ENCODE data around the gene CTNND2. TPM values are rescaled to one million over a fixed set of nuclear protein-coding genes. Genes with fewer than 3 reads are reported as not detected.

Gene CTNND2
- total RNA-seq, 2 donors from 2014 or later = 0.82 to 0.95 TPM

DNA sequence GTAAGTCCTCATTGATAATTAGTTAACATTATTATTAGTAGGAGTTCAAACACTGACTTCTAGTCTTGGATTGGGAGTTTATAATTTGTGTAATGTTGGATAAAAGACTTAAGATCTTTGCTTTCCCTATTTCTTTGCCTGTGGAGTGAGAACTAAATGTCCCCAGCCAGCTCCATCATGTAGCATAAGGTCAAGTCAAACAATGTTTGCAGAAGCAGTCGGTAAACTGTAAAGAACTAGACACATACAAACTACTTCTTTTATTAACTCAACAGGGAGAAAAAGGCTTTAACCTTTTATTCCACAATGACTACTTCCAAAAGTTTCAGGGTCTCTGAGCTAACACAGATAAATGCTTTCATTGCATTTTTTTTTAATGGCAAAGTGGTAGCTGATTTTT, 192.3 kb downstream of the CTNND2 start:
- intact Hi-C loops (cut with DNase I, micrococcal nuclease) = no loop called here
- no peak for DNase-seq
- ATAC-seq = no peak

DNA sequence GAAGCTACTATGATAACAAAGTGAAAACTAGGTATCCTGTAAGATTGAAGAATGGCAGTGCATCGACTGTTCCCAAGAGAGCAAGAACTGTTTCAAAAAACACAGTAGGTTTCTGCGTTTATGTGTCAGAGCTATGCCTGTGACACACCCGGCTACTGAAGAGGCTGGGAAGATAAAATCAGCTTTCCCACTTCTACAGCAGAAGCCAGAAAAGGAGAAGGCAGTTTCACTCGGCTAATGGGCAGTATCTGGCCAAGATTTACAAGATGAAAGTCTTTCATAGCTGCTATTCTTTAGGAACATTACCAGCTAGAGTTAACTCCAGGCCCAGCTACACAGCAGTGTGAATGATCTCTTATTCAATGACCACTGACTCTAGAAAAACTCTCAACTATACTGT, 195.2 kb downstream of the CTNND2 start:
- DNase-seq (no peak), ATAC-seq (no peak)
- intact Hi-C loops (cut with DNase I, micrococcal nuclease) = no loop called here

DNA sequence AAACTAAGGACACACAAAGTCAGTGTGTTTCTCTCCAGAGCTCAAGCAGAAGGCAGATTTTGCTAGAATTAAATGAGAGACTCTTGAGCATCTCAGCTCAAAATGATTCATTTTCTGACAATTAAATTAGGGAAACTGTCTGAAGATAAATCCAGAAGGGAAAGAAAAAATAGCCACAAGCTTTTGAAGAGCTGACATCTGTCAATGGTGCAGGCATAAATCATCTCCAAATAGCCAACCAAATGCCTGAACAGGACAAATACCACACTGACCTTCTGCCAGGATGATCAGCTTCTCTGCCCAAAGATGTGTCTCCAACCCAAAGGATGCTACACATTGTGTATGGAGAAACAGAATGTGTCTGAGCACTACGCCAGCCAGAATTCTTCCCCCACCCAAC, 199.3 kb downstream of the CTNND2 start:
- intact Hi-C loops (cut with DNase I, micrococcal nuclease) = no loop called here
- ATAC-seq (no peak), DNase-seq (no peak)

- intact Hi-C loops (cut with DNase I, micrococcal nuclease) = no loop called here
- DNase-seq = no peak
- no peak for ATAC-seq
Observed at GRCh38 chr5:11700391-11700790, 203.9 kb downstream of the CTNND2 start.

- ATAC-seq (no peak), DNase-seq (no peak)
- intact Hi-C loops (cut with DNase I, micrococcal nuclease) = no loop called here
Observed at GRCh38 chr5:11692636-11693035, 211.6 kb downstream of the CTNND2 start.

- intact Hi-C loops (cut with DNase I, micrococcal nuclease) = no loop called here
- DNase-seq (no peak), ATAC-seq (no peak)
Observed at GRCh38 chr5:11687498-11687897, 216.7 kb downstream of the CTNND2 start.

GRCh38 chr5:11684607-11685006, 219.6 kb downstream of the CTNND2 start:
- intact Hi-C loops (cut with DNase I, micrococcal nuclease) = no loop called here
- ATAC-seq (no peak), DNase-seq (no peak)

DNA sequence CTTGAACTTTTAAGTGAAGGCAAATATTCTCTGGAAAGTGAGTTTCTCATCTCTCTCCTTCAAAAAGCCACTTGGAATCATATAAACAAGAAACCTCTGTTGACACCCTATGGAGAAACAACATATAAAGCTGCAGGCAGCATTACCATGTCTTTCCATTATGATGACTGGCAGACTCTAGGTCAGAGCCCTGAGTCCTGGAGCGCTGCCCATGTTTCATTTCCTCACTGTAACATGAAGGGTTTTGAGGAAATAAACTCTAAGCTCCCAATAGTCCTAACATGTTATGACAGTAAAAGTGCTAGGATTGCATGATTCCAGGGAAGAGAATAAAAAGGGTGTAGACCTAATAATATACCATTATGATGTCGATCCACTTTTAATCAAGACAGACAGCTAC, 220.6 kb downstream of the CTNND2 start:
- DNase-seq (peak; percentile 27 to 29), ATAC-seq (no peak)
- intact Hi-C loops (cut with DNase I, micrococcal nuclease) = no loop called here

GRCh38 chr5:11681796-11682195, 222.4 kb downstream of the CTNND2 start:
- DNase-seq (no peak), ATAC-seq (no peak)
- intact Hi-C loops (cut with DNase I, micrococcal nuclease) = no loop called here

DNA sequence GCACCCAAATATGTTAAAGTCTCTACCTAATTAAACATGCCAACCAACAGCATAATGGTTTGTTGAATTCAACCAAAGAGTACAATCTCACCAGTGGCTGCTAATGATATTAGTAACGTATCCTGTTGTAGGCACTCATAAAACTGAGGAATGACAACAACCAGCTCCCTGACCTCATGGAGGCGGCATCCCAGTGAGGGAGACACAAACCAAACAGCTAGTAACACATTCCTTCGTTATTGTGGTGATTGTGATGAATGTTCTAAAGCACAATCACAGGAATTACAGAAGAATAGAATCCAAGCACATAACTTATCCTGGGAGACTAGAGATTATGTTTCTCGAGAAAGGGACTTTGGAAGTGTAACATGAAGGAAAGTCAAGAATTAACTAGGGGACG, 224.6 kb downstream of the CTNND2 start:
- intact Hi-C loops (cut with DNase I, micrococcal nuclease) = no loop called here

GRCh38 chr5:11675184-11675583, 229.1 kb downstream of the CTNND2 start:
- DNase-seq (no peak), ATAC-seq (no peak)

More for the DNA sequence above, 224.6 kb downstream of the CTNND2 start:
- ATAC-seq (no peak), DNase-seq (no peak)

GRCh38 chr5:11672385-11673085, 231.7 kb downstream of the CTNND2 start:
- DNase-seq (no peak), ATAC-seq (no peak)
- intact Hi-C loops (cut with DNase I, micrococcal nuclease) = no loop called here

More at GRCh38 chr5:11675184-11675583, 229.1 kb downstream of the CTNND2 start:
- intact Hi-C loops (cut with DNase I, micrococcal nuclease) = no loop called here

GRCh38 chr5:11658376-11658775, 245.9 kb downstream of the CTNND2 start:
- intact Hi-C loops (cut with DNase I, micrococcal nuclease) = no loop called here
- ATAC-seq = no peak
- no peak for DNase-seq

DNA sequence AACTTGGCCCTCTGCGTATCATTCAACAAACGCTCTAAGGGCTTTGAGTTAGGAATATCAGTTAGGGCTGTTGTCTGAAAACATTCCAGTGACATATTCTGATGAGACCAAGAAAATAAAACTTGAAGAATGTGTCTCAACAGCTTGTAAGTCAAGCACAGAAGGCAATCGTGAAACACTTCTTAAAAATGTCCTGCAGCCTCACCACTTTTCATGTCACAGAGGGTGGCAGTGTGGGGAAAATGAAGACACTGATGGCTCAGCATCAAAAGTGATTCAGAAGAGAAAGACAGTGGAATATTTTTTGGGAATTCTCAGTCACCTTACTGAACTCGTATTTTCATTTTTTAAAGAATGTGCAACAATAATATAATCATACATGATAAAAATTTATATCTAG, 247.3 kb downstream of the CTNND2 start:
- intact Hi-C loops (cut with DNase I, micrococcal nuclease) = no loop called here
- DNase-seq (no peak), ATAC-seq (no peak)

DNA sequence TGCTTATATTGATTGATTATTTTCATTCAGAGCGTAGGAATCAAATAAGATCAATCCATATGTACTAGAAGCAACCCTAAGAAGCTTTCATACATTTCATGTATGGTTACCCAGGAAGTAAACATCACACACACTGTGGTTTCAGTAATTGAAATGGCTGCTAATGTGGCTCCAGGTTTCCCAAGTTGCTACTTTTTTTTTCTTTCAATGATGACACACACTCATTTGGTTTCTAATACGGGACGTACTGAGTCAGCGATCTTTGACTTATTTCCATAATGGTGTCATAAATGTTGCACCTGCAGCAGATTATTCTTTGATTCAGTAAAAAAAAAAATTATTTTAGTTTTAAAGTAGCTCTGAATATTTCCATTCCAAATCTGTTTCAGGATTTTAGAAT, 248.6 kb downstream of the CTNND2 start:
- intact Hi-C loops (cut with DNase I, micrococcal nuclease) = no loop called here
- no peak for DNase-seq
- no peak for ATAC-seq

DNA sequence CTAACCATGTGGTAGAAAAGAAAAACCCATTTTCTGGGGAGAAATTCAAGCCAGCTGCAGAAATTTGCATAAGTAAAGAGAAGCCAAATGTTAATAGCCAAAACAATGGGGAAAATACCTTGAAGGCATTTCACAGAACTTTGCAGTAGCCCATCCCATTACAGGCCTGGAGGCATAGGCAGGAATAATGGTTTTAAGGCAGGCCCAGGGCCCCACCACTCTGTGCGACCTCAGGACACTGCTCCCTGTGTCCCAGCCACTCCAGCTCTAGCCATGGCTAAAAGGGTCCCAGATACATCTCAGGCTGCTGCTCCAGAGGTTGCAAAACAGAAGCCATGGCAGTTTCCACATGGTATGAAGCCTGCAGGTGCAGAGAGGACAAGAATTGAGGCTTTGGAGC, 253.3 kb downstream of the CTNND2 start:
- DNase-seq (no peak), ATAC-seq (no peak)
- intact Hi-C loops (cut with DNase I, micrococcal nuclease) = no loop called here

DNA sequence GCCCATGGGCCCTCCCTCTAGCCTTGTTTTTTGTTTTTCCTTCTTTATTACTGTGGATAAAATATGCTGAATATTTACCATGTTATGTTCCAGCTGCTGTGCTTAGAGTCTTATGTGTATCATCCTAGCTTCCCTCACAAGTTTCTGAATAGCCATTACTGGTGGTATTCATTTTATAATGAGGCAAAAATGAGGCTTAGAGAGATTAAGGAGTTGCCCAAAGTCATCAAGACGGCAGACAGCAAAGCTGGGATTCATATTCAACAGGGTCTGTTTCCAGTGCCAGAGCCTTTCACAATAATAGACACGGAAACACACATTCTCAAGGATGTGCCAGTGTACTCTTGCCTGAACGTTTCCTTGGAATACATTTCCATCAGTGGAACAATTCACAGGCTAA, 258.1 kb downstream of the CTNND2 start:
- intact Hi-C loops (cut with DNase I, micrococcal nuclease) = no loop called here
- ATAC-seq (no peak), DNase-seq (no peak)

DNA sequence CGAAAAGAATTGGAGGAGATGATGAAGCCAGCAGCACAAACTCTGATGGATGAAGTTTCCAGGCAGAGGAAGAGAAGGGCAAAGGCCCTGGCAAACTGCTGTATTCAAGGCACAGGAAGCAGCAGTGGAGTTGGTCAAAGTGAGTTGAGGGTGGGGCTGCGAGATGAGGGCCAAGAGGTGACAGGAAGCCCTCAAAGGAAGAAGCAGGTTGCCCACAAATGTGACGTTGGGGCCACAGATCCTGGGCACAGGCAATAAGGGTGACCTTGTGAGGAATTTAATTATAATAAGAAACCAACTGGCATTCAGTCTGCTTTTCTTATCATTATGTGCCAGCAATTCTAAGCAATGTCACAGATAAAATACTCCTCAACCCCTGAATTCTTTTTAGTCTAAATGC, 261.8 kb downstream of the CTNND2 start:
- intact Hi-C loops (cut with DNase I, micrococcal nuclease) = no loop called here
- DNase-seq = no peak
- no peak for ATAC-seq

GRCh38 chr5:11640158-11640873, 263.9 kb downstream of the CTNND2 start:
- no peak for DNase-seq
- no peak for ATAC-seq
- intact Hi-C loops (cut with DNase I, micrococcal nuclease) = no loop called here

GRCh38 chr5:11622785-11623184, 281.5 kb downstream of the CTNND2 start:
- intact Hi-C loops (cut with DNase I, micrococcal nuclease) = no loop called here
- ATAC-seq = no peak

GRCh38 chr5:11620172-11620571, 284.1 kb downstream of the CTNND2 start:
- intact Hi-C loops (cut with DNase I, micrococcal nuclease) = no loop called here
- ATAC-seq (no peak), DNase-seq (no peak)

More at GRCh38 chr5:11622785-11623184, 281.5 kb downstream of the CTNND2 start:
- DNase-seq = no peak

Data from left colon (tissue), 2 donors.